Smooth muscle cell (in vitro differentiated cells): ENCODE measurements around the gene NFE2L1. TPM values are rescaled to one million over a fixed set of nuclear protein-coding genes. Genes with fewer than 3 reads are reported as not detected.

Source experiments
- DNase-seq: peaks from one replicate; lab custom pipeline; 2025; ENCODE audit not compliant: unreplicated experiment; lab: John Stamatoyannopoulos, UW
- H2AFZ ChIP-seq: fragments of 200-600 bp; sonication (generic); 2 replicates; pipeline ENCODE4 v1.6.0; 2016; ENCODE audit warnings: antibody characterized with exemption, low read depth, mild to moderate bottlenecking
- H3F3A ChIP-seq: fragments of 200-600 bp; sonication (generic); 2 replicates; pipeline ENCODE4 v1.6.0; 2017; ENCODE audit warnings: antibody characterized with exemption, low read depth
- H3K27ac ChIP-seq: fragments of 200-600 bp; sonication (generic); 2 replicates; pipeline ENCODE4 v1.5.1; 2016; ENCODE audit warnings: low read depth, mild to moderate bottlenecking
- H3K27me3 ChIP-seq: fragments of 200-600 bp; sonication (generic); 2 replicates; pipeline ENCODE4 v1.6.1; 2016; ENCODE audit warnings: low read depth, mild to moderate bottlenecking
- H3K36me3 ChIP-seq: fragments of 200-600 bp; sonication (generic); 2 replicates; pipeline ENCODE4 v1.5.1; 2016; ENCODE audit warnings: low read depth
- H3K4me1 ChIP-seq: fragments of 200-600 bp; sonication (generic); 2 replicates; pipeline ENCODE4 v1.5.1; 2016; ENCODE audit warnings: low read depth
- H3K4me2 ChIP-seq: fragments of 200-600 bp; sonication (generic); 2 replicates; pipeline ENCODE4 v1.6.0; 2016; ENCODE audit warnings: mild to moderate bottlenecking
- H3K4me3 ChIP-seq: fragments of 200-600 bp; sonication (generic); 2 replicates; pipeline ENCODE4 v1.5.1; 2016; ENCODE audit warnings: mild to moderate bottlenecking
- H3K79me2 ChIP-seq: fragments of 200-600 bp; sonication (generic); 2 replicates; pipeline ENCODE4 v1.6.0; 2016; ENCODE audit warnings: low read depth, mild to moderate bottlenecking
- H3K9ac ChIP-seq: fragments of 200-600 bp; sonication (generic); 2 replicates; pipeline ENCODE4 v1.6.0; 2016; ENCODE audit warnings: low read depth
- H3K9me3 ChIP-seq: fragments of 200-600 bp; sonication (generic); replicated peaks from 2 replicates; pipeline ENCODE4 v1.5.1; 2016; ENCODE audit warnings: low read depth
- H4K20me1 ChIP-seq: fragments of 200-600 bp; sonication (generic); 2 replicates; pipeline ENCODE4 v1.6.0; 2016; ENCODE audit warnings: low read depth
- CTCF ChIP-seq: fragments of 200-600 bp; sonication (generic); IDR thresholded peaks from 2 replicates; pipeline ENCODE4 v1.5.1; 2017; ENCODE audit warnings: borderline replicate concordance, mild to moderate bottlenecking, antibody characterized with exemption; ENCODE audit not compliant: insufficient read depth, poor library complexity, severe bottlenecking
- WGBS: methylation state at CpG from one replicate; pipeline ENCODE4 v1.1.7; 2016; ENCODE audit warnings: low lambda C conversion rate; 5-methylcytosine and 5-hydroxymethylcytosine counted together
- polyA plus RNA-seq: library from polyadenylated mRNA; unstranded; fragments of >200 nt; fragmentation: Nextera tagmentation; extraction: Ambion mirVana; gene quantifications from 2 replicates; pipeline ENCODE4 v1.2.1, GENCODE V29; 2016
- total RNA-seq: library from RNA; depleted of rRNA; stranded (reverse); fragments of >200 nt; gene quantifications from 2 replicates; pipeline ENCODE4 v1.2.3, GENCODE V29; 2014

The NFE2L1 gene
- total and polyA plus RNA-seq, 2 experiments from 2014 or later = 61.0 to 103 TPM

GRCh38 chr17:48051706-48052486 lies 3.7 kb downstream of the NFE2L1 start:
- peak overlapping the region; percentile 90 for H3K9ac ChIP-seq
- no peak overlapping the region for H2AFZ ChIP-seq
- H3K27ac ChIP-seq = peak overlapping the region; percentile 94
- peak overlapping the region; percentile 85 for H3K4me2 ChIP-seq
- peaks cover 46% of the 10 kb centered on the region for H3K4me1 ChIP-seq
- H3K4me3 ChIP-seq = no peak overlapping the region
- no peaks in the 10 kb centered on the region for H3K36me3 ChIP-seq
- H3F3A ChIP-seq = peaks cover 40% of the 10 kb centered on the region
- TF ChIP-seq CTCF = no peak
- no peaks in the 10 kb centered on the region for H3K27me3 ChIP-seq
- DNase-seq = peak; percentile 16
- peaks cover 64% of the 10 kb centered on the region for H4K20me1 ChIP-seq
- no peaks in the 10 kb centered on the region for H3K9me3 ChIP-seq
- H3K79me2 ChIP-seq = peaks cover 61% of the 10 kb centered on the region
- WGBS = 63% methylated on average over 5 of the region's 5 CpGs

GRCh38 chr17:48052956-48053757 lies 5.0 kb downstream of the NFE2L1 start:
- H3F3A ChIP-seq = peaks cover 44% of the 10 kb centered on the region
- H3K36me3 ChIP-seq = no peaks in the 10 kb centered on the region
- peak overlapping the region; percentile 3 for H3K4me3 ChIP-seq
- H3K79me2 ChIP-seq = peaks cover 67% of the 10 kb centered on the region
- WGBS = 43% methylated on average over 5 of the region's 5 CpGs
- TF ChIP-seq CTCF = no peak
- H3K4me1 ChIP-seq = peaks cover 44% of the 10 kb centered on the region
- peaks cover 65% of the 10 kb centered on the region for H4K20me1 ChIP-seq
- no peaks in the 10 kb centered on the region for H3K27me3 ChIP-seq
- peak overlapping the region; percentile 94 for H3K27ac ChIP-seq
- H3K9me3 ChIP-seq = no peaks in the 10 kb centered on the region
- H3K9ac ChIP-seq = peak overlapping the region; percentile 90
- peak overlapping the region; percentile 85 for H3K4me2 ChIP-seq
- no peak overlapping the region for H2AFZ ChIP-seq
- peak; percentile 61 for DNase-seq

- H3F3A ChIP-seq = peaks cover 43% of the 10 kb centered on the region
- H3K9ac ChIP-seq = peak overlapping the region; percentile 90
- no peaks in the 10 kb centered on the region for H3K9me3 ChIP-seq
- peaks cover 71% of the 10 kb centered on the region for H3K79me2 ChIP-seq
- no peaks in the 10 kb centered on the region for H3K27me3 ChIP-seq
- DNase-seq = no peak
- no peak for TF ChIP-seq CTCF
- peaks cover 44% of the 10 kb centered on the region for H3K4me1 ChIP-seq
- 37% methylated on average over 6 of the region's 6 CpGs for WGBS
- H3K4me3 ChIP-seq = no peak overlapping the region
- peak overlapping the region; percentile 94 for H3K27ac ChIP-seq
- no peak overlapping the region for H2AFZ ChIP-seq
- no peaks in the 10 kb centered on the region for H3K36me3 ChIP-seq
- peak overlapping the region; percentile 85 for H3K4me2 ChIP-seq
- peaks cover 70% of the 10 kb centered on the region for H4K20me1 ChIP-seq
These were observed 5.6 kb downstream of the NFE2L1 start for GRCh38 chr17:48053758-48054237.
